HCT116 (cell line): ENCODE data around the gene JCAD. TPM values are rescaled to one million over a fixed set of nuclear protein-coding genes. Genes with fewer than 3 reads are reported as not detected.

Experiments
- ATAC-seq: fragments of 200-7000 bp; cut with Tn5 transposase; 2 replicates; pipeline ENCODE4 v1.9.1; 2020; ENCODE audit warnings: mild to moderate bottlenecking, moderate library complexity
- BruUV-seq: library from RNA; stranded (reverse); fragments of 400-500 nt; replicated peaks from 2 replicates; lab custom pipeline; 2021; lab: Mats Ljungman, UMichigan
- CTCF ChIA-PET: fragments of 300-600 bp; sonication (Branson Sonifier 250); formaldehyde crosslinking; loops from one replicate; lab custom pipeline; 2021; ENCODE audit warnings: antibody characterized with exemption; lab: Charles Lee
- POLR2A ChIA-PET: fragments of 300-600, 350-600 bp; sonication (Branson Sonifier 250); formaldehyde crosslinking; loops from one replicate; lab custom pipeline; 2021; ENCODE audit warnings: antibody characterized with exemption; lab: Charles Lee
- RAD21 ChIA-PET, 2 experiments: fragments of 300-600 bp; sonication (Branson Sonifier 250); formaldehyde crosslinking; loops; one replicate each; lab custom pipeline; 2023; ENCODE audit warnings: low total read pairs in 2 of 2; ENCODE audit not compliant: uncharacterized antibody in 2 of 2, unreplicated experiment in 2 of 2, low non-redundant PET in 1 of 2; lab: Charles Lee
- DNase-seq: peaks from one replicate; pipeline ENCODE4 v3.0.0-alpha.2; 2010; ENCODE audit warnings: low read depth, low spot score
- H2AFZ ChIP-seq: fragments of 200-600 bp; shearing (Covaris generic), sonication (generic); 2 replicates; pipeline ENCODE4 v1.6.1; 2017; ENCODE audit warnings: low read depth, mixed run types, mixed read lengths, antibody characterized with exemption, low read length; ENCODE audit not compliant: poor library complexity, severe bottlenecking
- H3K27ac ChIP-seq: 2 replicates; pipeline ENCODE4 v1.5.1; 2012; ENCODE audit warnings: low read depth, low read length
- H3K27me3 ChIP-seq: fragments of 200-600 bp; sonication (generic); 2 replicates; pipeline ENCODE4 v1.6.1; 2016; ENCODE audit warnings: mixed run types, low read length, mixed read lengths; ENCODE audit not compliant: insufficient read depth
- H3K36me3 ChIP-seq, 2 experiments: fragments of 200-500 bp in 1 of 2; fragments of 200-600 bp in 1 of 2; sonication (Bioruptor generic) in 1 of 2; sonication (generic) in 1 of 2; 2 replicates each; pipeline versions ENCODE4 v1.5.1 to v1.6.1; 2014 to 2016; ENCODE audit warnings: low read length in 2 of 2, inconsistent platforms in 1 of 2, mixed read lengths in 1 of 2, mixed run types in 1 of 2; ENCODE audit not compliant: insufficient read depth in 2 of 2, control insufficient read depth in 1 of 2
- H3K4me1 ChIP-seq, 2 experiments: fragments of 200-600 bp in 1 of 2; sonication (generic) in 1 of 2; 2 replicates each; pipeline versions ENCODE4 v1.5.1 to v1.6.1; 2012 to 2017; ENCODE audit warnings: low read length in 2 of 2, inconsistent platforms in 1 of 2, mild to moderate bottlenecking in 1 of 2, mixed read lengths in 1 of 2, mixed run types in 1 of 2, moderate library complexity in 1 of 2; ENCODE audit not compliant: insufficient read depth in 2 of 2, control insufficient read depth in 1 of 2
- H3K4me2 ChIP-seq: fragments of 200-600 bp; sonication (generic); 2 replicates; pipeline ENCODE4 v1.6.1; 2017; ENCODE audit warnings: mixed run types, low read length, mixed read lengths
- H3K4me3 ChIP-seq, 2 experiments: fragments of 200-600 bp in 1 of 2; sonication (generic) in 1 of 2; replicated peaks in 1 of 2; 2 replicates each; pipeline ENCODE4 v1.5.1; 2011 to 2016; ENCODE audit warnings: low read length in 2 of 2, control low read depth in 1 of 2, low read depth in 1 of 2, mild to moderate bottlenecking in 1 of 2, mixed read lengths in 1 of 2, mixed run types in 1 of 2
- H3K79me2 ChIP-seq: fragments of 200-600 bp; sonication (generic); 2 replicates; pipeline ENCODE4 v1.6.1; 2017; ENCODE audit warnings: mild to moderate bottlenecking, mixed run types, low read length, moderate library complexity, mixed read lengths; ENCODE audit not compliant: insufficient read depth
- H3K9ac ChIP-seq: fragments of 200-600 bp; sonication (generic); 2 replicates; pipeline ENCODE4 v1.6.1; 2016; ENCODE audit warnings: low read length, mixed read lengths
- H3K9me2 ChIP-seq: fragments of 200-600 bp; sonication (generic), shearing (Covaris generic); 2 replicates; pipeline ENCODE4 v1.6.1; 2017; ENCODE audit warnings: mixed run types, mild to moderate bottlenecking, moderate library complexity; ENCODE audit not compliant: insufficient read depth
- H3K9me3 ChIP-seq, 2 experiments: fragments of 200-500 bp in 1 of 2; fragments of 200-600 bp in 1 of 2; sonication (Bioruptor generic) in 1 of 2; sonication (generic) in 1 of 2; 2 replicates each; pipeline ENCODE4 v1.6.1; 2014 to 2017; ENCODE audit warnings: low read length in 2 of 2, mixed read lengths in 2 of 2, inconsistent platforms in 1 of 2, low read depth in 1 of 2, mild to moderate bottlenecking in 1 of 2, mixed run types in 1 of 2, moderate library complexity in 1 of 2; ENCODE audit not compliant: control insufficient read depth in 1 of 2, insufficient read depth in 1 of 2
- H4K20me1 ChIP-seq: fragments of 200-600 bp; sonication (generic), shearing (Covaris generic); 2 replicates; pipeline ENCODE4 v1.6.1; 2017; ENCODE audit warnings: mixed run types, mild to moderate bottlenecking, moderate library complexity; ENCODE audit not compliant: insufficient read depth
- EGR1 ChIP-seq: IDR thresholded peaks from 2 replicates; pipeline ENCODE4 v1.6.1; 2012; ENCODE audit warnings: low read depth
- POLR2AphosphoS5 ChIP-seq: IDR thresholded peaks from 2 replicates; pipeline ENCODE4 v1.6.1; 2011; ENCODE audit warnings: mild to moderate bottlenecking, low read depth, low read length, moderate library complexity
- SRF ChIP-seq: IDR thresholded peaks from 2 replicates; pipeline ENCODE4 v1.6.1; 2012; ENCODE audit warnings: low read depth
- intact Hi-C: fragments of 100-400 bp; cut with micrococcal nuclease; formaldehyde crosslinking; loops from 2 replicates; pipeline ENCODE4 v1.10.0; 2022
- total RNA-seq: library from RNA; stranded (reverse); gene quantifications from one replicate; pipeline ENCODE4 v1.2.1, GENCODE V29; 2021; ENCODE audit not compliant: unreplicated experiment
- TF ChIP-seq, protein P1 (sequence below): IDR thresholded peaks from 2 replicates; pipeline ENCODE4 v1.6.1; 2012
- TF ChIP-seq, protein P2 (sequence below): IDR thresholded peaks from 2 replicates; pipeline ENCODE4 v1.6.1; 2011; ENCODE audit warnings: mild to moderate bottlenecking, low read length, moderate library complexity; ENCODE audit not compliant: insufficient replicate concordance; ENCODE audit errors: extremely low read depth

Gene JCAD
- total RNA-seq, 1 experiment from 2014 or later = 17.5 TPM

GRCh38 chr10:29969255-29970011 is 90.0 kb downstream of the JCAD start:
- ChIA-PET RAD21 (no interaction called here), CTCF (no interaction called here), POLR2A (no interaction called here)
- TF ChIP-seq EGR1 (no peak), SRF (no peak)
- TF ChIP-seq, protein P1, sequence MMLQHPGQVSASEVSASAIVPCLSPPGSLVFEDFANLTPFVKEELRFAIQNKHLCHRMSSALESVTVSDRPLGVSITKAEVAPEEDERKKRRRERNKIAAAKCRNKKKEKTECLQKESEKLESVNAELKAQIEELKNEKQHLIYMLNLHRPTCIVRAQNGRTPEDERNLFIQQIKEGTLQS = no peak
- TF ChIP-seq, protein P2, sequence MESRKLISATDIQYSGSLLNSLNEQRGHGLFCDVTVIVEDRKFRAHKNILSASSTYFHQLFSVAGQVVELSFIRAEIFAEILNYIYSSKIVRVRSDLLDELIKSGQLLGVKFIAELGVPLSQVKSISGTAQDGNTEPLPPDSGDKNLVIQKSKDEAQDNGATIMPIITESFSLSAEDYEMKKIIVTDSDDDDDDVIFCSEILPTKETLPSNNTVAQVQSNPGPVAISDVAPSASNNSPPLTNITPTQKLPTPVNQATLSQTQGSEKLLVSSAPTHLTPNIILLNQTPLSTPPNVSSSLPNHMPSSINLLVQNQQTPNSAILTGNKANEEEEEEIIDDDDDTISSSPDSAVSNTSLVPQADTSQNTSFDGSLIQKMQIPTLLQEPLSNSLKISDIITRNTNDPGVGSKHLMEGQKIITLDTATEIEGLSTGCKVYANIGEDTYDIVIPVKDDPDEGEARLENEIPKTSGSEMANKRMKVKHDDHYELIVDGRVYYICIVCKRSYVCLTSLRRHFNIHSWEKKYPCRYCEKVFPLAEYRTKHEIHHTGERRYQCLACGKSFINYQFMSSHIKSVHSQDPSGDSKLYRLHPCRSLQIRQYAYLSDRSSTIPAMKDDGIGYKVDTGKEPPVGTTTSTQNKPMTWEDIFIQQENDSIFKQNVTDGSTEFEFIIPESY = no peak
- ATAC-seq = no peak
- no peak overlapping the region for H3K4me3 ChIP-seq
- H3K9me2 ChIP-seq = no peaks in the 10 kb centered on the region
- intact Hi-C loops = no loop called here
- H3K9ac ChIP-seq = no peak overlapping the region
- H3K4me1 ChIP-seq = no peaks in the 10 kb centered on the region
- no peak overlapping the region for H3K27ac ChIP-seq
- no peaks in the 10 kb centered on the region for H3K36me3 ChIP-seq
- no peak for DNase-seq
- H3K9me3 ChIP-seq = no peaks in the 10 kb centered on the region
- H4K20me1 ChIP-seq = no peaks in the 10 kb centered on the region
- H3K79me2 ChIP-seq = no peaks in the 10 kb centered on the region
- no peak overlapping the region for H3K4me2 ChIP-seq
- no peaks in the 10 kb centered on the region for H3K27me3 ChIP-seq
- H2AFZ ChIP-seq = no peak overlapping the region
- BruUV-seq = no TSS peak

- ATAC-seq = no peak
- Histone ChIP-seq H3K4me1 (no peaks in the 10 kb centered on the region), H3K36me3 (no peaks in the 10 kb centered on the region), H4K20me1 (no peaks in the 10 kb centered on the region), H3K9me3 (no peaks in the 10 kb centered on the region), H3K4me2 (no peak overlapping the region), H3K27me3 (no peaks in the 10 kb centered on the region), H3K4me3 (no peak overlapping the region), H3K27ac (no peak overlapping the region), H3K9ac (no peak overlapping the region), H3K9me2 (no peaks in the 10 kb centered on the region), H3K79me2 (no peaks in the 10 kb centered on the region), H2AFZ (no peak overlapping the region)
- TF ChIP-seq SRF = no peak
- TF ChIP-seq POLR2AphosphoS5 = no peak
- RAD21 ChIA-PET = no interaction called here
- BruUV-seq = no TSS peak
- POLR2A ChIA-PET = no interaction called here
- intact Hi-C loops = no loop called here
- DNase-seq = no peak
- CTCF ChIA-PET = no interaction called here
These were observed 90.8 kb downstream of the JCAD start for GRCh38 chr10:29968585-29968984.
